ENCODE data around the gene GLUD1.
"Not testable (repeated sequence)": the region's sequence is repeated elsewhere in the genome, so short reads cannot be mapped to it uniquely, and the experiment has no call there.

The GLUD1 gene

DNA sequence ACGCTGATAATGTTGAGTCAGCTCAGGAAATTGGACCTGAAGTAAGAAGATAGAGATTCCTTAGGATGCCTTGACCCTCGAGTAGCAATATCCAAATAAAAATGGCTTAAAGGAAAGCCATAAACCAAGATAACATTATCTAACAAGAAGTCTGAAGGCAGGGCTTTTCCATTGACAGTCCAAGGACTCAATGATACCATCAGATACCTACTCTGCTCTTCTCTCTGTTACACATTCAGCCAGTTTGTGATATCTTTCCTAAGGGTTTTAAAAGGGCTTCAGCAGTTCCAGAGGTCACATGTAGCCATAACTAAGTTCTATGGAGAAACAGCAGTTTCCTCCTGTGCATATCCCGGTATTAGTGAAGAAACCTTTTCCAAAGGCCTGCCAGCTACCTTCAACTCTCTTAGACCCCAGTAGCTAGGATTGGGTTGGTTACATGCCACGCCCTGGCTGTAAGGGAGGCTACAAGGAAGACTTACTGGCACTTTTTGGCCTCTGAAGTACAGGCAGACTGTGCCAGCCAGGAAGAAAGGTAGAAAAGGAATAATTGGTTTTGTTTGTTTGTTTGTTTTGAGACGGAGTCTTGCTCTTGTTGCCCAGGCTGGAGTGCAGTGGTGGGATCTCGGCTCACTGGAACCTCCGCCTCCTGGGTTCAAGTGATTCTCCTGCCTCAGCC, 10.9 kb upstream of the GLUD1 start:
- ChIA-PET POLR2A (ENCODE audit: low non-redundant PET) (no interaction called here), CTCF (no interaction called here)
- H3K27ac ChIP-seq: no peak overlapping the region
- DNase-seq (ENCODE audit: low spot score): no peak
- TF ChIP-seq CTCF (conservative IDR thresholded peaks at IDR 0.05; ENCODE audit: low read depth): no peak

- POLR2A ChIA-PET (ENCODE audit: low non-redundant PET): not testable (repeated sequence)
Measured at GRCh38 chr10:87104727-87105126, 10.1 kb upstream of the GLUD1 start.

GRCh38 chr10:87101996-87102395, 7.4 kb upstream of the GLUD1 start:
- ChIA-PET CTCF (no interaction called here), POLR2A (ENCODE audit: low non-redundant PET) (no interaction called here)
- no peak for TF ChIP-seq CTCF (conservative IDR thresholded peaks at IDR 0.05; ENCODE audit: low read depth)
- DNase-seq (ENCODE audit: low spot score): no peak
- no peak overlapping the region for H3K27ac ChIP-seq

More at GRCh38 chr10:87104727-87105126, 10.1 kb upstream of the GLUD1 start:
- H3K27ac ChIP-seq; DNase-seq (ENCODE audit: low spot score); CTCF ChIA-PET: not testable (repeated sequence)

- peak overlapping the region; percentile 99 for H3K27ac ChIP-seq
- POLR2A ChIA-PET (ENCODE audit: low non-redundant PET): interaction anchor here (0.5 to 1.5 kb wide), 5 partner anchors 21 to 127 kb away, joined by 3 to 7 read pairs (median 4); partner anchors contain the start of gene ADIRF
- no peak for TF ChIP-seq CTCF (conservative IDR thresholded peaks at IDR 0.05; ENCODE audit: low read depth)
- DNase-seq (ENCODE audit: low spot score): peak; percentile 81
- CTCF ChIA-PET: interaction anchor here (0.7 kb wide), 1 partner anchor 138 kb away, joined by 4 read pairs; no protein-coding TSS in a partner anchor
Measured at GRCh38 chr10:87095236-87095945, 748 bp upstream of the GLUD1 start.

DNA sequence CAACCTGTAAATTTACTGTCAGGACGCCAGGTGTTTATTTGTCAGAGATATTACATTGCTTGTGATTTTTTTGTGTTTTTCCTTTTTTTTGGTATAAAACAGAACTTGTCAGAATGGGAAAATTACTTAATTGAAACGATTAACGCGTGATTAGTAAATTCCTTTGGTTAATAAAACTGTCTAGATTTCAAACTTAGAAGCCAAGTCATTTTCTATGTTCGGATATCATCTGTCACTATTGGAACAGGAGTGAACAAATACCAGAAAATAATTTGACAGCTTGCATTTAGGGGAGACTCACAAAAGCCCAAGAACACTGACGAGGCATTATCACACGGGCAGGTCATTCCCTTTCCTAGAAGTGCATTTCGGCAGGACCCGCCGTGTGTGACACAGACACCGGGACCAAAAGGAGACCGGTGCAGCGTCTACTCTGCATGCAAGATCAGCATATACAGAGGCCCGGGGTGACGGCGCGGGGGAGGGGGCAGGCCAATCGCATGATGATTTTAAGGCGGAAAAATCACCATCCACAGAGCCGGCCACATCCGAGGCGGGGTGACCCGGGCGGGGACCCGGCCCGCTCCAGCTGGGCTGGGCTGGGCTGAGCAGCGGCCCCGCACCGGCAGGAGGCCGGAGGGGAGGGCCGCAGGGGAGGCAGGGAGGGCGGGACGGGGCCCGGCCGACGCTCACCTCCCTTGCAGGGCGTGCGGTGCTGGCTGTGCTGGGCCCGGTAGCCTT, 841 bp downstream of the GLUD1 start:
- ChIA-PET POLR2A (ENCODE audit: low non-redundant PET) (interaction anchor here (0.6 kb wide), 1 partner anchor 16 kb away, joined by 3 read pairs; no protein-coding TSS in a partner anchor), CTCF (no interaction called here)
- H3K27ac ChIP-seq: peak overlapping the region; percentile 99

DNA sequence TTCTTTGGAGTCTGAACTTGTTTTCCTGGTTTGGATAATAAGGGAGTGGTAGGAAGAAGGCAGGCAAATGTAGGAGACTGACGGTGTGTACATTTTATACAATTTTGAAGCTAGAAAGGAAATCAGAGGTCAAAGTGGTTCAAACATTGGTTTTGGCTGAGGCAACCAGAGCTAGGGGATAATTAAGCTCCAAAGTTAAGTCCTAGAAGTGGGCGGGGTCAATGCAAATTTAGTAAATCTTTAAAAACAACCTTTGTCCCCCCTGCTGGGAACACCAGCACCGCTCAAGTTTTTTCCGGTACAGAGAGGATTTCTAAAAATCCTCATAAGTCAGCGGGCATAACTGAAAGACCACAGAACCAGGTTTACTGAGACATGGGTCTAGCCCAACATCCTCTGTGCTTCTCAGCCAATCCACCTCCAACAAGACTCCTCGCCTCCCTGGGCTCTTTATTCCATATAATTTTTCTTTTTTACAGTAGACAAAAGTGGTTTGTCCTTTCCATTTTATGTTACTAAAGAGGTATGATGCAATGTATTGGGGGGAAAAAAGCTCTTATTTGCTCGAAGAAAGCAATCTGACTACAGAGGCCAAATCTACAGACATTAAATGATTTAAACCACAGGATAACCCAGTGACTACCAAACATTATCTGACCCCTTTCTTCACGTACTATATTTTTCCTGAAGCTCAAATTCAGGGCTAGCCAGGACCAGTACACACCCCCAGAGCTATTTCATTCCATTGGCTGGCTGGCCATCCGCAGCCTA, 1.6 kb downstream of the GLUD1 start:
- DNase-seq (ENCODE audit: low spot score): peak; percentile 73
- H3K27ac ChIP-seq: no peak overlapping the region
- no peak for TF ChIP-seq CTCF (conservative IDR thresholded peaks at IDR 0.05; ENCODE audit: low read depth)
- CTCF ChIA-PET: interaction anchor here (0.5 kb wide), 1 partner anchor 27 kb away, joined by 6 read pairs; no protein-coding TSS in a partner anchor
- POLR2A ChIA-PET (ENCODE audit: low non-redundant PET): no interaction called here

More for the DNA sequence above, 841 bp downstream of the GLUD1 start:
- TF ChIP-seq CTCF (conservative IDR thresholded peaks at IDR 0.05; ENCODE audit: low read depth): no peak
- peak; percentile 55 for DNase-seq (ENCODE audit: low spot score)
